Measurements from ENCODE around the gene MMP2.

The MMP2 gene

GRCh38 chr16:55552621-55553020 is 73.6 kb downstream of the MMP2 start:
- peaks cover 11 to 13% of the 10 kb centered on the region in 2 experiments for H3K36me3 ChIP-seq (ENCODE audit: control insufficient read depth in 1 of 2, insufficient read depth in 2 of 2, low read length in 2 of 2)
- H3K9me3 ChIP-seq (ENCODE audit: insufficient read depth, low read depth, low read length) = no peaks in the 10 kb centered on the region
- H4K12ac ChIP-seq (ENCODE audit: low read depth, low read length) = no peak overlapping the region
- H3K4me1 ChIP-seq (ENCODE audit: control insufficient read depth in 1 of 2, insufficient read depth in 2 of 2, low read length in 2 of 2) = no peaks in the 10 kb centered on the region
- H3K79me1 ChIP-seq (ENCODE audit: low read length) = no peaks in the 10 kb centered on the region
- H4K8ac ChIP-seq (ENCODE audit: low read depth, low read length) = no peak overlapping the region
- DNase-seq = peak; percentile 12 to 70
- no peak overlapping the region for H2BK5ac ChIP-seq (ENCODE audit: low read depth, low read length, poor library complexity)
- H3K79me2 ChIP-seq (ENCODE audit: control insufficient read depth, insufficient read depth, low read length, poor library complexity) = no peaks in the 10 kb centered on the region
- no peak overlapping the region for H3K14ac ChIP-seq (ENCODE audit: low read length)
- H3K27me3 ChIP-seq (ENCODE audit: insufficient read depth, low read length) = no peaks in the 10 kb centered on the region
- no peak overlapping the region for H3K4me3 ChIP-seq (ENCODE audit: low read depth, low read length)
- H3K23ac ChIP-seq (ENCODE audit: low read length) = no peak overlapping the region
- no peak overlapping the region for H2BK12ac ChIP-seq (ENCODE audit: low read length)
- no peak overlapping the region for H2BK120ac ChIP-seq (ENCODE audit: insufficient read depth, low read length, poor library complexity)
- H3K27ac ChIP-seq (ENCODE audit: low read depth, low read length) = no peak overlapping the region
- H3K18ac ChIP-seq (ENCODE audit: low read length) = no peak overlapping the region
- no peak overlapping the region for H2AK5ac ChIP-seq (ENCODE audit: low read length)
- H2AFZ ChIP-seq (ENCODE audit: insufficient read depth, low read length, poor library complexity) = no peak overlapping the region
- no peak overlapping the region for H3K9ac ChIP-seq (ENCODE audit: low read length)
- no peak overlapping the region for H4K91ac ChIP-seq (ENCODE audit: low read depth, low read length)
- no peak overlapping the region for H3K4me2 ChIP-seq (ENCODE audit: low read length)
- H3K4ac ChIP-seq (ENCODE audit: low read depth, low read length) = no peak overlapping the region

GRCh38 chr16:55555436-55555835 is 76.4 kb downstream of the MMP2 start:
- Histone ChIP-seq H2BK120ac (ENCODE audit: insufficient read depth, low read length, poor library complexity) (no peak overlapping the region), H3K9me3 (ENCODE audit: insufficient read depth, low read depth, low read length) (no peaks in the 10 kb centered on the region), H3K27ac (ENCODE audit: low read depth, low read length) (no peak overlapping the region), H3K23ac (ENCODE audit: low read length) (no peak overlapping the region), H2BK12ac (ENCODE audit: low read length) (no peak overlapping the region), H4K91ac (ENCODE audit: low read depth, low read length) (no peak overlapping the region), H3K4me3 (ENCODE audit: low read depth, low read length) (no peak overlapping the region), H3K4me2 (ENCODE audit: low read length) (no peak overlapping the region), H2BK5ac (ENCODE audit: low read depth, low read length, poor library complexity) (no peak overlapping the region), H3K27me3 (ENCODE audit: insufficient read depth, low read length) (no peaks in the 10 kb centered on the region), H4K12ac (ENCODE audit: low read depth, low read length) (no peak overlapping the region), H3K4ac (ENCODE audit: low read depth, low read length) (no peak overlapping the region), H2AK5ac (ENCODE audit: low read length) (no peak overlapping the region), H2AFZ (ENCODE audit: insufficient read depth, low read length, poor library complexity) (no peak overlapping the region), H3K36me3 (ENCODE audit: control insufficient read depth in 1 of 2, insufficient read depth in 2 of 2, low read length in 2 of 2) (peaks cover 10 to 11% of the 10 kb centered on the region in 2 experiments), H4K8ac (ENCODE audit: low read depth, low read length) (no peak overlapping the region), H3K18ac (ENCODE audit: low read length) (no peak overlapping the region), H3K14ac (ENCODE audit: low read length) (no peak overlapping the region), H3K79me2 (ENCODE audit: control insufficient read depth, insufficient read depth, low read length, poor library complexity) (no peaks in the 10 kb centered on the region), H3K9ac (ENCODE audit: low read length) (no peak overlapping the region), H3K79me1 (ENCODE audit: low read length) (no peaks in the 10 kb centered on the region), H3K4me1 (ENCODE audit: control insufficient read depth in 1 of 2, insufficient read depth in 2 of 2, low read length in 2 of 2) (no peaks in the 10 kb centered on the region)
- DNase-seq = peak; percentile 19 to 68
- WGBS (ENCODE audit: extremely low coverage, insufficient coverage, insufficient read length) = no CpG with 5 or more reads among the region's 2 CpGs
